DND-41 (cell line): ENCODE data around the gene HS3ST1.

Source experiments
- ATAC-seq: fragments of 200-7000 bp; cut with Tn5 transposase; 3 replicates; pipeline ENCODE4 v1.9.1; 2021; ENCODE audit warnings: low read depth; ENCODE audit not compliant: insufficient read depth
- DNase-seq: peaks from one replicate; pipeline ENCODE4 v3.0.0-alpha.2; 2020
- H2AFZ ChIP-seq: 2 replicates; pipeline ENCODE4 v1.6.0; 2012; ENCODE audit warnings: low read depth, low read length
- H3K27ac ChIP-seq: 2 replicates; pipeline ENCODE4 v1.5.1; 2012; ENCODE audit warnings: low read length, inconsistent platforms
- H3K27me3 ChIP-seq: fragments of 200-600 bp; sonication (generic); 2 replicates; pipeline ENCODE4 v1.6.0; 2012; ENCODE audit warnings: low read length, mild to moderate bottlenecking, inconsistent platforms; ENCODE audit not compliant: insufficient read depth, poor library complexity
- H3K36me3 ChIP-seq: 2 replicates; pipeline ENCODE4 v1.5.1; 2012; ENCODE audit warnings: low read length, inconsistent platforms; ENCODE audit not compliant: insufficient read depth
- H3K4me1 ChIP-seq: 2 replicates; pipeline ENCODE4 v1.5.1; 2012; ENCODE audit warnings: mild to moderate bottlenecking, low read length; ENCODE audit not compliant: insufficient read depth
- H3K4me2 ChIP-seq: 2 replicates; pipeline ENCODE4 v1.6.0; 2012; ENCODE audit warnings: mild to moderate bottlenecking, moderate library complexity, low read length, inconsistent platforms; ENCODE audit not compliant: insufficient read depth
- H3K4me3 ChIP-seq, 2 experiments: fragments of 200-600 bp in 1 of 2; shearing (Covaris generic) in 1 of 2; 2 replicates each; pipeline ENCODE4 v1.5.1; 2012 to 2016; ENCODE audit warnings: inconsistent platforms in 2 of 2, low read length in 2 of 2, mild to moderate bottlenecking in 2 of 2, low read depth in 1 of 2, moderate library complexity in 1 of 2
- H3K79me2 ChIP-seq: 2 replicates; pipeline ENCODE4 v1.6.0; 2012; ENCODE audit warnings: low read length, inconsistent platforms; ENCODE audit not compliant: insufficient read depth
- H3K9ac ChIP-seq: 2 replicates; pipeline ENCODE4 v1.6.0; 2012; ENCODE audit warnings: low read depth, mild to moderate bottlenecking, inconsistent platforms, low read length, moderate library complexity
- H3K9me3 ChIP-seq: 2 replicates; pipeline ENCODE4 v1.5.1; 2012; ENCODE audit warnings: low read length, moderate library complexity, mild to moderate bottlenecking, inconsistent platforms; ENCODE audit not compliant: insufficient read depth, severe bottlenecking
- H4K20me1 ChIP-seq: 2 replicates; pipeline ENCODE4 v1.6.0; 2012; ENCODE audit warnings: low read length; ENCODE audit not compliant: insufficient read depth
- CTCF ChIP-seq: IDR thresholded peaks from 2 replicates; pipeline ENCODE4 v1.5.1; 2012; ENCODE audit warnings: borderline replicate concordance, low read length, moderate library complexity, mild to moderate bottlenecking; ENCODE audit not compliant: poor library complexity, severe bottlenecking; ENCODE audit errors: extremely low read depth
- EZH2 ChIP-seq: IDR thresholded peaks from 3 replicates; pipeline ENCODE4 v1.6.1; 2012; ENCODE audit warnings: borderline replicate concordance, low read depth, mild to moderate bottlenecking, moderate library complexity, low read length, inconsistent platforms; ENCODE audit not compliant: severe bottlenecking

HS3ST1 gene

DNA sequence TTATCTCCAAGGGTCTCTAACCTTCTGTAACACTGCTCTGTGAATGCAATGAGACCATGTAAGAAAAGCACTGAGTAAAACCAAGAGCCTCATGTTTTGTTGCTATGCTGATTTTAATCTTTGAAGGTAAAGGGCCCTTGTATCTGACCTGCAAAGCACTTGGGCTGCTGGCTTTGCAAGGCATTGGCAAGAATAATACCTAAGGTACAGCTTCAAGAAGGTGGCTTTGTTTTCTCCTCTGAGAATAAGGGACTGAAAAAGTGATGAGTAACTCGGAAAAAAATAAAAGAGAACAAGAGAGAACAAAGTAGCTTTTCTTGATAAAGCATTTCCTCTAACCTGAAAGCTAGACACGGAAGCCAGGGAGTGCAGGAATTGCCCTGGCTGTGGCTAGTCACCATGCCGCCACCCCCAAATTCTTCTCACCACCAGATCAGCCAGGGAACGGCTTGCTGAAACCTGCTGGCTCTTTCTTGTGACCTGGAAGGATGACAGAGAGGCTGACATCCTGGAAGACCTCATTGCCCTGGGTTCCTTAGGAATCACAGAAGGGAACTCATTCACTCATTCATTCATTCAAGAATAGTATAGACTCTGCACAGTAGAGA lies 41.8 kb upstream of the HS3ST1 start:
- no peak for DNase-seq
- no peaks in the 10 kb centered on the region for H3K9me3 ChIP-seq
- no peaks in the 10 kb centered on the region for H3K79me2 ChIP-seq
- TF ChIP-seq CTCF, result no peak
- TF ChIP-seq EZH2, result no peak
- no peak overlapping the region for H3K4me2 ChIP-seq
- no peak overlapping the region for H3K4me3 ChIP-seq
- no peak overlapping the region for H3K27ac ChIP-seq
- no peaks in the 10 kb centered on the region for H3K27me3 ChIP-seq
- H3K9ac ChIP-seq, result no peak overlapping the region
- ATAC-seq, result no peak
- H4K20me1 ChIP-seq, result no peaks in the 10 kb centered on the region
- peaks cover 6% of the 10 kb centered on the region for H3K4me1 ChIP-seq
- 0 out of 2 replicates have a peak overlapping the region, but pooled peaks have one; percentile 7 for H2AFZ ChIP-seq
- H3K36me3 ChIP-seq, result no peaks in the 10 kb centered on the region

- no peak overlapping the region for H3K4me2 ChIP-seq
- no peak overlapping the region for H3K4me3 ChIP-seq
- no peaks in the 10 kb centered on the region for H3K27me3 ChIP-seq
- DNase-seq, result no peak
- no peak overlapping the region for H3K9ac ChIP-seq
- H3K79me2 ChIP-seq, result no peaks in the 10 kb centered on the region
- H4K20me1 ChIP-seq, result no peaks in the 10 kb centered on the region
- H3K36me3 ChIP-seq, result no peaks in the 10 kb centered on the region
- TF ChIP-seq EZH2 (no peak), CTCF (no peak)
- H3K4me1 ChIP-seq, result peaks cover 6% of the 10 kb centered on the region
- ATAC-seq, result no peak
- H2AFZ ChIP-seq, result no peak overlapping the region
- no peaks in the 10 kb centered on the region for H3K9me3 ChIP-seq
- H3K27ac ChIP-seq, result no peak overlapping the region
Measured at GRCh38 chr4:11469650-11470437, 41.1 kb upstream of the HS3ST1 start.

DNA sequence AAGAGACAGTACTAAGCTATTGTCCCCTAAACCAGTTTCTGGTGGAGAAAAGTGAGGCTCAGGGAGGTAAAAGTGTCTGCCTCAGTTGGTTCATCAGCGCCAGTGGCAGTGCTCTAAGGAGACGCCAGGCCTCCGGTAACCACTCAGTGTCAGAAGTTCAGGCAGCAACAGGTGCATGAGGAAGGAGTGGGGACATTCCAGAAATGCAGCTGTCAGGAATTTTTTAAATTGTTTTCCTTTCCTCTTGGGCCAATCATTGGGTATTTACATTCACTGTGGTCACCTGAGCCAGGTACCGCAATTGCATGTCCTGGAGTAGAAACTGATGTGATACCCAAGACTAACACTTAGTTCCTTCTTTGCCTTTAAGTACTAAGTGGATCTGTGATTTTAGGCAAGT lies 40.2 kb upstream of the HS3ST1 start:
- H3K9ac ChIP-seq, result no peak overlapping the region
- H3K4me1 ChIP-seq, result peaks cover 6% of the 10 kb centered on the region
- H3K27me3 ChIP-seq, result no peaks in the 10 kb centered on the region
- no peaks in the 10 kb centered on the region for H3K36me3 ChIP-seq
- H3K4me3 ChIP-seq, result no peak overlapping the region
- no peak overlapping the region for H3K4me2 ChIP-seq
- ATAC-seq, result no peak
- no peak for TF ChIP-seq CTCF
- no peak for TF ChIP-seq EZH2
- no peak overlapping the region for H3K27ac ChIP-seq
- H4K20me1 ChIP-seq, result no peaks in the 10 kb centered on the region
- DNase-seq, result no peak
- no peak overlapping the region for H2AFZ ChIP-seq
- H3K9me3 ChIP-seq, result no peaks in the 10 kb centered on the region
- no peaks in the 10 kb centered on the region for H3K79me2 ChIP-seq
